Muscle of back (tissue), 13 donors: ENCODE results near the gene KDM4F. TPM values are rescaled to one million over a fixed set of nuclear protein-coding genes. Genes with fewer than 3 reads are reported as not detected.
A peak's percentile ranks its signal among the peaks of the same experiment; 100 is the strongest.
"Not testable (repeated sequence)": the region's sequence is repeated elsewhere in the genome, so short reads cannot be mapped to it uniquely, and the experiment has no call there.

Experiments used
- DNase-seq, 3 donors: peaks; one replicate each; pipeline versions ENCODE4 v3.0.0 to v3.0.0-alpha.2; 2013
- long read RNA-seq, 9 donors: transcript quantifications; one replicate each; lab custom pipeline, GENCODE V29; 2026
- polyA plus RNA-seq, 10 donors: library from polyadenylated mRNA; unstranded; fragments of 120-200 nt; gene quantifications; one replicate each; pipeline ENCODE4 v1.2.1, GENCODE V29; 2013; ENCODE audit not compliant: insufficient read length in 10 of 10

KDM4F gene
- not detected for polyA plus RNA-seq
- long read RNA-seq, donor 1, result 0 reads
- long read RNA-seq, donor 2, result 0 reads
- long read RNA-seq, donor 3, result 0 reads
- long read RNA-seq, donor 4, result 0 reads
- long read RNA-seq, donor 5, result 0 reads
- long read RNA-seq, donor 6, result 0 reads
- long read RNA-seq, donor 7, result 0 reads
- long read RNA-seq, donor 8, result 0 reads
- long read RNA-seq, donor 9, result 0 reads

- DNase-seq, result not testable (repeated sequence)
These were observed at the start of gene KDM4F for GRCh38 chr11:95049122-95049521. Gene KDM4F, plus strand, starts transcription at chr11:95049422.

- DNase-seq, result no peak
These were observed 45.5 kb upstream of the KDM4F start for GRCh38 chr11:95003716-95004115.

- no peak for DNase-seq
These were observed 43.6 kb upstream of the KDM4F start for GRCh38 chr11:95005642-95006041.

GRCh38 chr11:95011376-95011775 lies 37.8 kb upstream of the KDM4F start:
- DNase-seq, result no peak

- no peak for DNase-seq
These were observed 34.9 kb upstream of the KDM4F start for GRCh38 chr11:95014184-95014821.

GRCh38 chr11:95016139-95016538 lies 33.1 kb upstream of the KDM4F start:
- no peak for DNase-seq

- not testable (repeated sequence) for DNase-seq
These were observed 27.8 kb upstream of the KDM4F start for GRCh38 chr11:95021468-95021867.

- no peak for DNase-seq
These were observed 24.3 kb upstream of the KDM4F start, which contains the start of gene KDM4E for GRCh38 chr11:95024958-95025357. Gene KDM4E, plus strand, starts transcription at chr11:95025258. Its CDS starts 300 bp downstream, at chr11:95025558.

GRCh38 chr11:95025594-95025993 lies 23.6 kb upstream of the KDM4F start:
- DNase-seq, result not testable (repeated sequence)

- no peak for DNase-seq
These were observed 20.9 kb upstream of the KDM4F start for GRCh38 chr11:95028357-95028756.

- no peak for DNase-seq
These were observed 16.2 kb upstream of the KDM4F start for GRCh38 chr11:95033051-95033450.

GRCh38 chr11:95035316-95035715 lies 13.9 kb upstream of the KDM4F start:
- no peak for DNase-seq

GRCh38 chr11:95037356-95038035 lies 11.7 kb upstream of the KDM4F start:
- peak; percentile 5 to 45 (median 10) for DNase-seq

GRCh38 chr11:95042239-95042638 lies 7.0 kb upstream of the KDM4F start:
- DNase-seq, result no peak

GRCh38 chr11:95042906-95043305 lies 6.3 kb upstream of the KDM4F start:
- DNase-seq, result no peak

- DNase-seq, result no peak
These were observed 5.2 kb upstream of the KDM4F start for GRCh38 chr11:95044010-95044409.

- DNase-seq, result no peak
These were observed 3.4 kb upstream of the KDM4F start for GRCh38 chr11:95045812-95046211.

- no peak for DNase-seq
These were observed 1.5 kb downstream of the KDM4F start for GRCh38 chr11:95050595-95051202.

GRCh38 chr11:95054356-95054755 lies 5.1 kb downstream of the KDM4F start:
- no peak for DNase-seq

GRCh38 chr11:95055283-95055897 lies 6.2 kb downstream of the KDM4F start:
- no peak for DNase-seq

- no peak for DNase-seq
These were observed 8.7 kb downstream of the KDM4F start for GRCh38 chr11:95057959-95058358.

GRCh38 chr11:95058621-95059020 lies 9.4 kb downstream of the KDM4F start:
- no peak for DNase-seq
